Kidney tubule cell (primary cell): Measurements from ENCODE around the gene SLC4A3.

Source experiments
- DNase-seq: peaks from one replicate; pipeline ENCODE4 v3.0.0-alpha.2; 2018; ENCODE audit warnings: low spot score

Gene SLC4A3

GRCh38 chr2:219633276-219634065 lies 6.0 kb downstream of the SLC4A3 start:
- DNase-seq: no peak

GRCh38 chr2:219634171-219634940 lies 6.9 kb downstream of the SLC4A3 start:
- no peak for DNase-seq

GRCh38 chr2:219634951-219635751 lies 7.7 kb downstream of the SLC4A3 start:
- no peak for DNase-seq

- DNase-seq: no peak
Observed at GRCh38 chr2:219636144-219636915, 8.9 kb downstream of the SLC4A3 start.

GRCh38 chr2:219636941-219637841 lies 9.8 kb downstream of the SLC4A3 start:
- no peak for DNase-seq

- DNase-seq: no peak
Observed at GRCh38 chr2:219637842-219638185, 10.4 kb downstream of the SLC4A3 start.

- DNase-seq: no peak
Observed at GRCh38 chr2:219638217-219638947, 11.0 kb downstream of the SLC4A3 start.

GRCh38 chr2:219638948-219639755 lies 11.7 kb downstream of the SLC4A3 start:
- DNase-seq: no peak

GRCh38 chr2:219641390-219642068 lies 14.1 kb downstream of the SLC4A3 start:
- no peak for DNase-seq

GRCh38 chr2:219642069-219642454 lies 14.6 kb downstream of the SLC4A3 start:
- no peak for DNase-seq

GRCh38 chr2:219642465-219643083 lies 15.1 kb downstream of the SLC4A3 start:
- DNase-seq: peak; percentile 95

GRCh38 chr2:219643084-219643473 lies 15.6 kb downstream of the SLC4A3 start:
- no peak for DNase-seq

- DNase-seq: no peak
Observed at GRCh38 chr2:219643788-219644398, 16.5 kb downstream of the SLC4A3 start.

- DNase-seq: no peak
Observed at GRCh38 chr2:219644801-219645480, 17.5 kb downstream of the SLC4A3 start.

- DNase-seq: peak; percentile 65
Observed at GRCh38 chr2:219645631-219646527, 18.4 kb downstream of the SLC4A3 start.

- DNase-seq: no peak
Observed at GRCh38 chr2:219648176-219648575, 20.7 kb downstream of the SLC4A3 start.
